GM21515 (cell line): Measurements from ENCODE around the gene CACNA2D2.

ENCODE experiments used
- ATAC-seq: cut with Tn5 transposase; IDR thresholded peaks from one replicate; pipeline ENCODE4 v1.9.1; 2021; ENCODE audit not compliant: unreplicated experiment

CACNA2D2 gene

DNA sequence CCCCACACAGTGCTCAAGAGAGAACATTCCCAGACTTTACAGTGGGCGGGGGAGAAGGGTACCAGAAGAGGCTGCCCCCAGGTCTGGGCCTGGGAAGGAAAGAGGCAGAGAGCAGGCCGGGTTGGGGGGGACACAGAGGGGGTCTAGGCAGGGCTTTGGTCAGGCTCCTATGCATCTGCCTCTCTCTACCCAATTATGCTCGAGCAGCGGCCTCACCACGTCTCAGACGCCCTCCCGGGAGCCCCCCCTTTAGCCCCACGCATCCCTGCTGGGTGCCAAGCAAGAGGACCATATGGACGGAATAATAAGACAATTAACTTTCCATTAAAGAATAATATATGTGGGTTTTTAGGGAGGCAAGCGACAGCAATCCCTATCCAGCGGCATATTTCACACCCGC is 32.8 kb downstream of the CACNA2D2 start:
- ATAC-seq = no peak

DNA sequence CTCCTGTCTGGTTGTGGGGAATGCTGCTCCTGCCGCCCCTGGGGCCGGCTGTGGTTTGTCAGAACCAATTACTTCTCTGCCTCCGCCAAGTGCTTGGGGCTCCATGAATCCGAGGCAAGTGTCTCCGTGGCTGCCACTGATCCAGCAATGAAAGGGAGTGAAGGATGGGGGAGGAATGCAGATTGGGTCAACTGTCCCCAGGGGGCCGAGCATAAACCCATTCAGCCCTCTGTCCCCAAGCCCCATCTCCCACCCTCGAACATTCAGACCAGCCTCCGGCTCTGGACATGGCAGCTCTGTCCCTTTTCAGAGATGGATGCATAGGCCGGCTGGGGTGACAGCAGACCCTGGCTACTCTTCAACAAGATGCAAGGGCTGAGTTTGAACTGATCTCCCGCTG is 35.5 kb downstream of the CACNA2D2 start:
- ATAC-seq = no peak

DNA sequence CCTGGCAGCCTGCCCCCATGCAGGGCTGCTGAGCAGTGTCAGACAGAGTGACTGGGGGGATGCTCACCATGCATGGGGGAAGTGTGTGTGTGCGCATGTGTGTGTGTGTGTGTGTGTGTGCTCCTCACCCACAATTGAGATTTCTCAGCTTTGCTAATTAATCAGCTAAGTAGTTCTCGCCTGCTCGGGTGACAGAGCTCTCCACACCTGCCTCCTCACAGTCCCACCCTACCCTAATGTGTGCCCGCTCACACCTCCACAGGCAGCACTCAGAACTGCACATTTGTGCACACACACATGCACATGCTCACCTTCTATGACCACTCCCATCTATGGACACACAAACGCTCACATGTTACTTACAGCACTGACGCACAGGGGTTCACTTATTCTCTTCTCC is 37.3 kb downstream of the CACNA2D2 start:
- no peak for ATAC-seq

DNA sequence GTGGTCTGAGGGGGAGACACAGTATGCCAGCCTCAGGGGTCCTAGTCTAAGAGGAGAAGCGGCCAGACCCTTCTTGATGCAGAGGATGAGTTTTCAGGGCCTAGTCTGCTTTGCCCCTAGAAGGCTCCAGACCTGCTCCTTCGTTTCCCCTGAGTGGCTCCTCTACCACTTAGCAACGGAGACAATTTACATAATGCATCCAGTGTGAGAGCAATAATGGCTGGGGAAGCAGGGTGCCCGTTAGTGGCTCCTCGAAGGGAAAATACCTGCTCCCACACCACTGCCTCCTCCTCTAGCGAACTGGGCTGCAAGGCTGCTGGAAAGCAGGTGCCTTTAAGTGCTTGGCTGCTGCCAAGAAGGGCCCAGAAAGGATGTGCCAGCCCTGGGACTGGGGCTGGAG is 38.9 kb downstream of the CACNA2D2 start:
- ATAC-seq = no peak

DNA sequence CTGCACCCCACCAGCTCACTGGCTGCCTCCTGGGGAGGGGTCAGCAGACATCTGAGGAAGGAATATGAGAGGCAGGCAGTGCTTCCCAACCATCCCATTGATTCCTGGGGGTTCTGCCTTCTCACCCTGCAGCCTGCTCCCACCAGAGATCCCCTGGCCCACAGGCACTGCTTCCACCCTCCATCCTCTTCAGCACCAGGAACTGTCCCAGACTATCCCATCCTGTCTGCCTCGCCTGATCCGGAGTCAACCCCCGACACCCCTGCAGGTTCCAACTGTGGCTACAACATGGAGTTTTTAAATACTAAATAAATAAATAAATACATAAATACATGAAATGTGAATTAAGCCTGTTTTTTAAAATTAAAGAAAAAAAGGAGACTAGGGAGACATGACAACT is 43.6 kb downstream of the CACNA2D2 start:
- no peak for ATAC-seq

DNA sequence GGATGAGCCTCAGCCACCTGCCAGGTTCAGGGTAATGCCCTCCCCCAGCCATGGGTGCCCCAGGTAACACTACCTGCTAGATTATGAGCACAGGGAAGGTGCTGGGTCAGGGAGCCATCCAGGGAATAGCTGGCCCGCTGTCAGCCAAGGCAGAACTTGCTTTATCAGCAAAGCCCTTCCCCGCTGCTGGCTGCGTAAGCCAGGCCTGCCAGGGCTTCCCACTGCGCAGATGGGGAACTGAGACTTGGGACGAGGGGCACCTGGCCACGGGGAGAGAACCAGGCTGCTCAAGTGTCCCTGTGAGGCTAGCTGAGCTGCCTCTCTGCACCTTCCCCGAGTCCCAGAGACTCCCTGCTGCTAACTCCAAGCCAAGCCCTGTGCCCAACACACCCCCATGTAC is 45.4 kb downstream of the CACNA2D2 start:
- ATAC-seq = no peak

DNA sequence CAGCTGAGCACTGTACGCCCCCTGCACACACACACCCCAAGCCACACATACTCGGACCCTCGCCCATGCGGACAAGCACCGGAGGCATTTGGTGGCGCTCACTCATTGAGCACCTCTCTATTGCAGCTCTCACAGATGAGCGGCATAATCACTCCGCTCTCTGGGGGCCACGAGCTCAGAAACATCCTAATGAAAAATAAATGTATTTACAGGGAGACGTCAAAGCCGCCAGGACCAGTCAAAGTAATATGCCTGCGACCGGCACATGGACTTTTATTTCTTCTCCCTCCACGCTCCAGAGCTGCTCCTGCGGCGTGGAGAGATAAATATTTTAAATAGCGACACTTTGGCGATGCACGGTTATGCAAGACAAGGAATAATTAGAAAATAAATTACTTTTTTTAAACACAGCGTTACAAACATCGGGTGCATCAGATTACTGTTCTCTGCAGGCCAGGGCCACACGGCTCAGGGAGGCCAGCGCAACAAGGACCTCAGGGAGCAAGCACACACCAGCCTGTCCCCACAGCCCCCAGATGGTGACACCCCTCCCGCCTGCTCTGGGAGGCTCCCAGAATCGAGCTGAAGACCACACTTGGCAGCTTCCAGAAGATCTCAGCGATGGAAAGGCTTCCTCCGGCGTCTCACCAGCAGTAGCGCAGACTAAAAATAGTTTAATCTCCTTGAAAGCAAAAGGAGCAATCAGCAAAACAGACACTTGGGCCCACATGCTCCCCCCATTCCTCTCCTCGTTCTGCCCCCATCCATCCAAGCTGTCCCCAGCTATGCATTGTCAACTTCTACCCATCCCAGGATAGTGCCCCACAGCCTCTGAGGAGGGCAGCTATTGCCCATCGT is 48.0 kb downstream of the CACNA2D2 start:
- no peak for ATAC-seq

DNA sequence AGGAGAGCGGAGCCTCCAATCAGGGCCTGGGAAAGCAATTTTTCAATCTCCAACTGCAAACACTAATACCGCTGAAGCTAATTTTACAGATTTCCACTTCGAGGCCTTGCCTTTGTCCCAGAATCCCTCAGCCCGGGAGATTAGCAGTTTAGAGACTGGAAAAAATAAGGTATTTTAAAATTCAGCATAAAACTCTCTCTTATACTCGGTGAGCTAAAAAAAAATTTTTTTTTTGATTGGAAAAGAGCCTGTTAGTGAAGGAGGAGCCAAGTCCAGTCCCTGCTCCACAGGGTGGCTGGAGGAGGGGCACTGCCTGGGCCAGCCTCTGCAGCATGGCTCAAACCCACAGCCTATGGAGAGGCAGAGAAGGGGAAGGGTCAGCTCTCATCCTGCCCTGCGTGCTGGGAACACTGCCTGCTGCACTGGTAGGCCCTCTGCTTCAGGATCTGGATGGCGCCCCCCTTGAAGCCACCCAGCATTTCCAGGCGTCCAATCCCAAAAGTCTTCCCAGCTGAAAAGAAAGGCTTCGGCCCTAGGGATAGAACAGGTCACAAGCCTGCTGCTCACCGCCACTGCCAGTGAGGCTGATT is 48.9 kb downstream of the CACNA2D2 start:
- ATAC-seq = no peak

DNA sequence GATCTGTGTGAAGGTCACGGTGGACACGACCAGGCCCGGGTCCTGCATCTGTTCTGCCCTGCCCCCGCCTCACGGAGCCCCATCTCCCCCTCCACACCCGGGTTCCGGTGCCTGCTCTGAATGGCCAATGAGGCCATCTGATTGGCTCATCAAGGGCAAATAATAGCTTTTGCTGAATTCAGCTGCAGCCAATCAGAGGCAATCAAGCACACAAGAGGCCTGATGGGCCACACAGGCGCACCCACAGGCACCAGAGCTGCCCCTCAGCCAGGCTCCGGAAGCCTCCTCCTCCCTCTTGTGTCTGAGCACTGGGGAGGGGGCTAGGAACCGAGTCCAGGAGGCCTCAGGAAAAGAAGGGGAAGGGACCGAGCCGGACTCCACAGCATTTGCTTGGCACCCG is 49.5 kb downstream of the CACNA2D2 start:
- ATAC-seq = no peak

DNA sequence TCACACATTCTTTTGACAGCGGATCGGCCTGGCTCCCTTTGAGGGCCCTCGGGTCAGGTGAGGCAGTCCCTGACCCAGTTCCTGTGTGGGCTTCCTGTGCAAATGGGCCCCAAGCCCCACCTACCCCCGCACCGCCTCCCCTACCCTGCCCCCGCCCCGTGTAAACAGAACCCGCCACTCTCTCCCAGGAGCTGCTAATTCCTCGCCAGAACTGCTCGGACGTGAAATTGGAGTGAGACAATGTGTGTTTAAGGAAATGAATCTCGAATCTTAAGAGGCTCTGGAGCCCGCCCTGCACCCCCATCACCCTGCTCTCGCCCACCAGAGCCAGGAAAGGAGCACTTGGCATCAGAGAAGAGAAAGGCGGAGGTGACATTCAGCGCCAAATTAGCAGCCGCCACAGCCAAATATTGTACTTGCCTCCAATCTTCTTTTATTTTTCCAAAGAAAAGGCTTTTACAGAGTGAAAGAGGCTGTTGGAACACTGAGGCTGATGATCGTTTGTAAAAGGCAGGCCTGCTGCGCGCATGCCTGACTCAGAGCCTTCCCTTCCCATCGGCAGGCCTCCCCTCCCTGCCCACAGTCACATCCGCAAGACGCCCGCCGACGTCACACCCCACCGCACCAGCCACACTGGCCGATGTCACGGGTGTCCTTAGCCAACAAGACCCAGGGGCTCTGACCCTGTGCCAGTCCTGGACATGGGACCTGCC is 53.1 kb downstream of the CACNA2D2 start:
- no peak for ATAC-seq

DNA sequence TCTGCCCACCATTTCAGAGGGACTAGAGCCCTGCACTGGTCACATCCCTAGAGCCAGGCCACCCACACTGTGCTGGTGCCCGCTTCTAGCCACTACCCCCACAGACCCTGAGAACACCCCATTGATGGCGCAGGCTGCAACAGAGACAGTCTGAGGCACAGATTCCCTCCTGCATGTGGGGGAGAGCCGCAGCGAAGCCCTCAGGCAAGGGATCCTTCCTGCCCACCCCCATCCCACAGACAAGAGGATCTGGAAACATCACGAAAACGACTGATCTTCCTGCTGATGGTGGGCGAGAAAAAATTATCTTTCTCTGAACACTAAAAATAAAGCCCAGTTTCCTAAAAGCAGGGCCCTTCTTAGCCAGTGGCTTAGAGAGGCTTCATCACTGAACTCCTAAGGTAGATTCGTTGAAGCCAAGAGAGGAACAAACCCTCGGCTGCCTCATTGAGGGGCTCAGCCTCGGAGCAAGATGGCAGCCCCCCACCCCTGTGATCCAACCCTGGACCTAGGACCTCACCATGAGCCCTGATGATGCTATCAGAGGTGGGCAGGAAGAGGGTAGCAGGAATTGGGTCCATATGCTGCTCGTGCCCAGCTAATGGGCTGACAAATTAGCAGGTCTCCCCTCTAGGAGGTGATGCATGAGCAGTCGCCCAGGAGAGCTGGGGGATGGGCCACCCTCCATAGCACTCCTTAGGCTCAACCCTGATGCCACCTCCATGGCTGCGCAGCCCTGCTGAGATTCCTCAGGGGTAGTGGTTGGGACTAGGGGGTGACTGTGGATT is 54.5 kb downstream of the CACNA2D2 start:
- ATAC-seq = no peak

DNA sequence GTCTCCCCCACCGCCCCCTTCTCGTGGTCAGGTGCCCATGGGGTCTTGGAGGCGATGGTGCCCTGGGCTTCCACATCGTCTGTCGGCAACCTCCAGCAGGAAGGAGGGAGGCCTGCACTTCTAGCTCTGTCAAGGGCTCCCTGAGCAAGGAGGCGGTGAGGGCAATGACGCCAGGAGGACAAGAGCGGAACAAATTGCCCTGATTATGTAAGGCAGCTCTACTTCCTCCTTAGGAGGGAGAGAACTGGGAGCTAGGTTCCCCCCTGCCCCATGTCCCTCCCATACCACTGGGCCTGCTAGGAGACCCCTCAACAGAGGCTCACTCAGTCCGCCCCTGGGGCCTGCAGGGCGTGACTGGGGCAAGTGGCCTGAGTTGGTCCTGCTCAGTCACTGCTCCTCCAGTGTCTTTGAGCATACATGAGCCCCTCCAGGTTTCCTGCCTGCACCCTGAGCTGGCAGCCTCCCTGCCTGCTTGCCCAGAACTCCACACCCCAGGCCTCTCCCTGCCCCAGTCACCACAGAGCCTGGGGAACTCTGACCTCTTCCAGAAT is 56.1 kb downstream of the CACNA2D2 start:
- no peak for ATAC-seq

DNA sequence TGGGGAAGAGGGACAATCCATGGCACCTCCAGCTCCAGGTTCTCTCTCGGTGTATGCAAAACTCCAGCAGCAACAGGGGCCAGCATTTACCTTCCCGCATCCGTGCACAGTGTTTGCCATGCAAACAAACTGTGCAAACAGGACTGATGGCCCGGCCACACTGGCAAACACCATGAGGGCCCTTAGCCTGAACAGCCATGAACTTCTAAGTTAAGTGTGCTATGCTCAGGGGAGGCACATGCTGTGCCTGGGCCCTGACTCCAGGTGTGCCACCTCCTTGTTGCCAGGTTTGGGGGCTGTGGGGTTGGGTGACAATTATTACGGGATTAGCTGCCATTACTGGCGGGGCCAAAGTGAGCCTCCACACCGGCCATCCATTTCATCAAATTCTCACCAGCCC is 57.5 kb downstream of the CACNA2D2 start:
- no peak for ATAC-seq

DNA sequence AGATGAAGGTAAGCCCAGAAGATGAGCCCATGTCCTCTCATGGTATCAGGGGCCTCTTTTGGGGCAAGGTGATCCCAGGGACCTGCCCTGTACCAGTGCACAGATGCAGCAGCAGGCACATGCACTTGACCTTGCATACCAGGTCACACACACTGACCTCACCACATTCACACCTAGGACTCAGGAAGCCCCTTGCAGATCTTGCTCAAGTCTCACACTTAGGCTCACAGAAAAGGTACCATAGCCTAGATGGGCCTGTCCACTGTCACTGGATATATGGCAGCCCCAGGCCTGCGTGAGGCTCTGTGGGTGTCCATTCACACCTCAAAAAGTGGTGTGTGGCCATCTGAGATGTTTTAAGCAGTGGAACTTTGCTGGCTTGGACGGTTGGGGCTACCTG is 58.7 kb downstream of the CACNA2D2 start:
- no peak for ATAC-seq

DNA sequence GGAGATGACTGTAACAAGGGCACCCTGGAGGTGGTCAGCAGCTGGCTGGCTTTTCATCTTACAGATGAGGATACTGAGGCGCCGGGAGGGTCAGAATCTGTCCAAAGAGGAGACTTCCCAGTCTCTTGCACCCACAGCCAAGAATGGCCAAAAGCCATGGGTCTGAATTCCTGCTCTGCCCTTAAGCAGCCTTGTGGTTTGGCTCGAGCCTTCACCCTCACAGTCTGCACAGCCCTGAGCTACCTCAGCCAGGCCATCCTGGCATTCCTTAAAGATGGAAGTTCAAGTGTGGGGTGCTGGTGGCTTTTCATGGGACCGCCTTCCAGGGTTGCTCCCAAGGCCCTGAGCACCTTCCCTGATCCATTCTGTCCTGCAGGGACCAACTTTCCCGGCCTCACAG is 59.2 kb downstream of the CACNA2D2 start:
- ATAC-seq = no peak

DNA sequence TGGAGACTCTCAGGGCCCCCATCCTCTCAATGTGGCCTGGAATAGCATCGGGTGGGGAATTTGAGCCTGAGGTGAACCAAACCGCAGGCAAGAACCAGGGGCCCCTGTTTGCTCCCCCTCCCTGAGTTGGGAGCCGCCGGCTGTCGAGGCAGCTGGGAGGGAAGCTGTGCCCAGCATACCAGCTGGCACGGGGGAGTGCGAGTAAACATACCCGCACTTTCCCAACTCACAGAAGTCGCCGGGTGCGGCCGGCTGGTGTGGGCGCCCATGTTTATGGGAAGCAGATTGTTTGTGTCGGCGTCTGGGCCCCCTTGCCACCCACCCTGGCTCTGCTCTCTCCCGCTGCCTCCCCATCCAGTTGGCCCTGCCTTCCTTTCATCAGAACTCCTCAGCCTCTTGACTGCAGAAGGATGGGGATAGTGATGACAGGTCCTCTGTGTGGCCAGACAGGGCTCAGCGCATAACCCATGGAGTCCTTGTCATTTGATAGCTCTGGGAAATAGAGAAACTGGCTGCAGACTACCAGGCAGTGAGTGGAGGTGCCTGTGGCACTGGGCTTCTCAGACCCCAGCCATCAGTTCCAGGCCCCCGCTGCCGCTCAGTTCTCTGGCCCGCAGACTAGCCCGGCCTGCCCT is 60.4 kb downstream of the CACNA2D2 start:
- no peak for ATAC-seq

DNA sequence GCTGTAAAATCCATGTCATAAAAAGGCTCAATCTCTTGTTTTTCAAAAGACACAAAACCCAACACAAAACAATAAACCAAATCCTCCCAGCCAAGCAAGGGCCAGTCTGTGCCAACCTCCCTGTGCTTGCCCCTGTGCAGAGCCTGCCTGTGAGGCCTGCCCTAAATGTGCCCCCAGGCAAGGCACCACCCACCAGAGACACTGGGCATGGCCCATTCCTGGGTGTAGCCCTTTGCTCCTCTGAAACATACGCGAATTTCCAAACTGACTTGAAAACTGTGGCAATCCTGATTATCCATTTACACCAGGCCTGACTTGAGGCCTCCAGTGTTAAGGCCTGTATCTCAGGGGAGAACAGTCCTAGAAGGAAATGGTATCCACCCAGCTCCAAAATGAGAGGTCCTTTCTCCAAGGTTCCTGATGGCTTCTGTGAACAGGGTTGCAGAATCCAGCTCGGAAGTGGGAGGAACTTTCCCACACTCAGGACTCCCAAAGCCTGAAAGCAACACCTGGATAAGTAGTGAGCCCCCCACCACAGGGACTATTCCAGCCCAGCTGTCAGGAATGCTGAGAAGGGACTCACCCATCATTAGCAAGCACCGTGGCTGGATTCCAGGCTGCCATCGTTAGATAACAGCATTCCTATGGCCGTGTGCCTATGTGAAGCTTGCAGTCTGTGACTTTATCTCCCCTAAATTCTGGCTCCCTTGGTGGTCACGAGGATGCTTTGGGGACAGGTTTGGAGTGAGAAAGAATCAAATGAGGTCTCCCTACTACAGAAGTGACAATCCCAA is 61.8 kb downstream of the CACNA2D2 start:
- no peak for ATAC-seq

DNA sequence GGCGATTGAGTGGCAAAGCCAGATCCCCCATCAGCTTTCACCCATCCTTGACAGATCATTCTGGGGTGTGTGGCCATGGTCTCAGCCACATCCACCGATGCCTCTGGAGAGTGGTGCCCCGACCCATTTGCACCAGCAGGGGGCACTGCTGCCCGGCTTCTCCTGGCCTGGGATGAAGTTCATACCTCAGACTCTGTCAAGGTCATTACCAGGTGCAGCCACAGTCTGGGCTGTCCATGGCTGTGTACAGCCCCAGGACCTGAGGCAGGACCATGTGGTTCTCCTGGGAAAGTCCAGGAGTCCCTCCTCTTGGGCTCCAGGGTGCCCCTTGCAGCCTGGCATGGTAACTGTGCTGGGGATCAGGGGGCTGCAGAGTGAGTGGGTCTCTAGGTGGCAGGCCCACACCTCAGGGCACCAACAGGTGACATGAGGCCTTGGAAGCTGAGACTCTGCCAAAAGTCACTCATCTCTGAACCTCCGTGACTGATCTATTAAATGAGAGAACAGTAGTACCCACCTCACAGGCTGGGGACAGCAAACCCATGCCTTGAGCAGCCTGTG is 67.2 kb downstream of the CACNA2D2 start:
- no peak for ATAC-seq

DNA sequence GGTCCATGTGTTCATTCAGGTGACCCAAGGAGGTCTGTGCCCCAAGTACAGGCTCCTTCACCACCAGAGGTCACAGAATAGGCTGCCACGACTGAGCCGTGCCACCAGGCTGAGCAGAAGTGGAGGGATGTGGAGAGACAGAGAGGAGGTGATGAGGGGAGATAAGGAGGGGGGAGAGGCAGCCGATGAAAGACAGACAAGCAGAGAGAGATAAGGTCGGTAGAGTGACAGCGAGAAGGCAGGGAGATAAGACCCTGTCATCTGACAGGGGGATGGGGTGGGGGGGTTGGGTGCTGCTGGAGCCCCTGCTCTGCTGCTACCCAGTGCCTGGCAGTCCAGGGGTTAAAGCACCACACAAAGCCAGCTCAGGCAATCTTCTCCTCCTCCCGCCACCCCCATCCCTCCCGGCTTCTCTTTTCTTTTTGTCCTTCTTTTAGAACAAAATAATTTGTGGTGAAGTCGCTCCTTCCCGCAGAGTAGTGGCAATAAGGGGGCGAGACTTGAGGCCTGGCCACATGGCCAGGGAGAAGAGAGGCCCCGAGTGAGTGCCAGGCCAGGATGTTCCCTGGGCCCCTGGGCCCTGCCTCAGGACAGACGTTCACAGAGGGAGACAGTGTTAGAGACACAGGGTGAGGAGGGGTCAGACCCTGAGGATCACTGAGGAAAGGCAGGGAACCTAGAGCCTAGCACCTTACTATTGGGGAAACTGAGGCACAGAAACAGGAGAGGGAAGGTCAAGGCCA is 67.9 kb downstream of the CACNA2D2 start:
- ATAC-seq = no peak
